Suprapubic skin (tissue), 4 donors: ENCODE data around the gene STRN. TPM values are rescaled to one million over a fixed set of nuclear protein-coding genes. Genes with fewer than 3 reads are reported as not detected.

ENCODE experiments used
- DNase-seq, 2 donors: peaks; one replicate each; pipeline ENCODE4 v3.0.0-alpha.2; 2019; ENCODE audit warnings: low spot score in 2 of 2
- H3K27ac ChIP-seq: fragments of 200-600 bp; sonication (generic); one replicate; pipeline ENCODE4 v1.5.1; 2019
- H3K27me3 ChIP-seq: fragments of 200-600 bp; sonication (generic); one replicate; pipeline ENCODE4 v1.5.1; 2019
- H3K36me3 ChIP-seq: fragments of 200-600 bp; sonication (generic); one replicate; pipeline ENCODE4 v1.5.1; 2019
- H3K4me1 ChIP-seq: fragments of 200-600 bp; sonication (generic); one replicate; pipeline ENCODE4 v1.5.1; 2019
- H3K4me3 ChIP-seq: fragments of 200-600 bp; sonication (generic); one replicate; pipeline ENCODE4 v1.5.1; 2019; ENCODE audit warnings: mild to moderate bottlenecking
- H3K9me3 ChIP-seq: fragments of 200-600 bp; sonication (generic); one replicate; pipeline ENCODE4 v1.5.1; 2019
- EP300 ChIP-seq: sonication (generic); formaldehyde crosslinking; IDR thresholded peaks from one replicate; pipeline ENCODE4 v1.6.1; 2017; ENCODE audit warnings: antibody characterized with exemption
- POLR2A ChIP-seq, 2 donors: fragments of 450-650 bp; IDR thresholded peaks; one replicate each; pipeline ENCODE4 v1.6.1; 2017; ENCODE audit warnings: antibody characterized with exemption in 2 of 2, mild to moderate bottlenecking in 2 of 2, moderate library complexity in 2 of 2
- POLR2AphosphoS5 ChIP-seq, 3 donors: sonication (generic); formaldehyde crosslinking; IDR thresholded peaks; one replicate each; pipeline ENCODE4 v1.6.1; 2017; ENCODE audit warnings: antibody characterized with exemption in 3 of 3
- WGBS: methylation state at CpG from one replicate; pipeline ENCODE4 v1.1.5; 2018; 5-methylcytosine and 5-hydroxymethylcytosine counted together
- total RNA-seq, 4 donors: library from RNA; depleted of rRNA; stranded (reverse); fragments of >200 nt; gene quantifications; one replicate each; pipeline ENCODE4 v1.1.0, GENCODE V29; 2016
- TF ChIP-seq, protein P1 (sequence below), 2 donors: fragments of 200-600 bp in 1 of 2; fragments of 450-650 bp in 1 of 2; sonication (generic) in 1 of 2; IDR thresholded peaks; one replicate each; pipeline ENCODE4 v1.5.1; 2016 to 2019; ENCODE audit warnings: antibody characterized with exemption in 2 of 2, mild to moderate bottlenecking in 1 of 2, moderate library complexity in 1 of 2

The STRN gene
- total RNA-seq, 4 donors from 2014 or later: 28.6 to 39.6 (median 37.5) TPM

DNA sequence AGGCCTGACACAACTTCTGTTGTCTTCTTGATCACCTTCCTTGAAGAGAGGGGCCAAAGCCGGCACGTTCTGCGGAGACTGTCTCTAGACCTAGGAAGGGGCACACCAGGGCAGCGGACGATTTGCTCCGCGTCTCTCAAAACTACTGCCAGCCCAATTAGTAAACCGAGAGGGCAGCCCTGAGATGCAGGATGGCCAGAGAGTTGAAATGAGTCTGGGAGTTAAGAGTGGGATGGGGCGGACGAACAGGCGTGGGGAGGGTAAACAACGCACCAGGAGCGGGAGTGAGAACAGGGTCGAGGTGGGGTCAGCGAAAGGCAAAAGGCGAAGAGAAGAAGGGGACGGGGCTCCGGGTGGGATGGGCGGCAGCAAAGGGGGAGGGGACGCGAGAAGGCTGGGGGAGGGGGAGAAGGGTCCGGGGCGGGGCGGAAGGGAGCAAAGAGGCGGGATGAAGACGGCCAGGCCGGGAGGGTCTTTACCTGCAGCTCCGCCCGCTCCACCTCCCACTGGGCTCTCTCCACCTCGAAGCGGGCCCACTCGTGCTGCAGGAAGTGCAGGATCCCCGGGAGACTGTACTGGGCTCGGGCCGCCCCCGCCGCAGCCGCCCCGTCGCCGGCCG lies 476 bp downstream of the STRN start:
- Histone ChIP-seq H3K4me3 (peak overlapping the region; percentile 93), H3K9me3 (no peaks in the 10 kb centered on the region), H3K27ac (peak overlapping the region; percentile 93), H3K27me3 (no peaks in the 10 kb centered on the region), H3K36me3 (no peaks in the 10 kb centered on the region), H3K4me1 (peaks cover 33% of the 10 kb centered on the region)
- 2% methylated on average over 40 of the region's 42 CpGs for WGBS
- no peak for DNase-seq
- TF ChIP-seq POLR2AphosphoS5 (IDR thresholded peaks at IDR 0.05): no peak
- no peak for TF ChIP-seq EP300
- TF ChIP-seq, protein P1, sequence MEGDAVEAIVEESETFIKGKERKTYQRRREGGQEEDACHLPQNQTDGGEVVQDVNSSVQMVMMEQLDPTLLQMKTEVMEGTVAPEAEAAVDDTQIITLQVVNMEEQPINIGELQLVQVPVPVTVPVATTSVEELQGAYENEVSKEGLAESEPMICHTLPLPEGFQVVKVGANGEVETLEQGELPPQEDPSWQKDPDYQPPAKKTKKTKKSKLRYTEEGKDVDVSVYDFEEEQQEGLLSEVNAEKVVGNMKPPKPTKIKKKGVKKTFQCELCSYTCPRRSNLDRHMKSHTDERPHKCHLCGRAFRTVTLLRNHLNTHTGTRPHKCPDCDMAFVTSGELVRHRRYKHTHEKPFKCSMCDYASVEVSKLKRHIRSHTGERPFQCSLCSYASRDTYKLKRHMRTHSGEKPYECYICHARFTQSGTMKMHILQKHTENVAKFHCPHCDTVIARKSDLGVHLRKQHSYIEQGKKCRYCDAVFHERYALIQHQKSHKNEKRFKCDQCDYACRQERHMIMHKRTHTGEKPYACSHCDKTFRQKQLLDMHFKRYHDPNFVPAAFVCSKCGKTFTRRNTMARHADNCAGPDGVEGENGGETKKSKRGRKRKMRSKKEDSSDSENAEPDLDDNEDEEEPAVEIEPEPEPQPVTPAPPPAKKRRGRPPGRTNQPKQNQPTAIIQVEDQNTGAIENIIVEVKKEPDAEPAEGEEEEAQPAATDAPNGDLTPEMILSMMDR (IDR thresholded peaks at IDR 0.05): no peak
- TF ChIP-seq POLR2A (IDR thresholded peaks at IDR 0.05): no peak

DNA sequence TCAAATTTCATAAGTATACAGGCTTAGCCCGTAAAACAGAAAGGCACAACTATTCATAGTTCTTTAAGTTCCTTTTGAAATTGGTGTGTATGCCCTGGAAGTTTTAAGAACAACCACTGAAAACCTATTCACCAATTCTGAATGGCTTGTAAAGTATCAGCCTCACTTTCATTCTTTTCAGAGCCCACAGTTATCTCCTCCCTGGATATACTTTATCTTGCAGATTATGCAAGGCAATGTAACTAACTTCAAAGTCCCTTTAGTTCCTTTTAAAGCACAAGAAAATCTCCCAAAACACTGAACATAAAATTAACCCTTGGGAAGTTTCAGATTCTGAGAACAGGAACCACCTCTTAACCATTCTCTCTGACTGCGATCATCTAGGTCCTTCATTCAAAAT lies 1.1 kb downstream of the STRN start:
- no peaks in the 10 kb centered on the region for H3K9me3 ChIP-seq
- peaks cover 37% of the 10 kb centered on the region for H3K4me1 ChIP-seq
- 21% methylated on average over 2 of the region's 2 CpGs for WGBS
- TF ChIP-seq, protein P1 (IDR thresholded peaks at IDR 0.05): no peak
- TF ChIP-seq POLR2AphosphoS5 (IDR thresholded peaks at IDR 0.05) (no peak), EP300 (no peak), POLR2A (IDR thresholded peaks at IDR 0.05) (no peak)
- H3K27ac ChIP-seq: peak overlapping the region; percentile 93
- no peaks in the 10 kb centered on the region for H3K36me3 ChIP-seq
- no peaks in the 10 kb centered on the region for H3K27me3 ChIP-seq
- DNase-seq: no peak
- H3K4me3 ChIP-seq: peak overlapping the region; percentile 93

DNA sequence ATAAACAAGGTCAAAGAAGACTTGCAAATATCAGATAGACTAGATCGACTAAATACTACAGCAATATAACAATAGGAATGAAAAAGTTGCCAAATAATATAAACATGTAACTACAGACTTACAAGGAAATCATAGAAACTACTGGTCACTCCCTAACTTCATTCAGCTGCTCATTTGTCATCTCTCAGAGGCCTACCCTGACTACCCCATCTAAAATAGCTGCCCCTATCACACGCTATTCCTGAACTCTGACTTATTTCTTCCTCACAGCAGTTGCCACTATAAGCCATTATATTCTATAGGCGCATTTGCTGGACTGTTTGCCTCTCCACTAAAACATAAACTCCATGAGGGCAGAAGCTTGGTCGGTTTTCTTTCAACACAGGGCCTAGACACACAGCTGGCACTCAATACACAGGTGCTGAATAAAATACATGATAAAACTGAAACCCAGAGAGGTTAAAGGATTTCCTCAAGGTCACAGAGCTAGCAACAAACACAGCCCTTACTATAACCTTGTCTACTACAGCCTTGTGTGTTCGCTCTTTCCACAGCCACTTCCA lies 1.8 kb downstream of the STRN start:
- H3K4me3 ChIP-seq: peak overlapping the region; percentile 93
- H3K4me1 ChIP-seq: peaks cover 37% of the 10 kb centered on the region
- no peak for DNase-seq
- H3K27me3 ChIP-seq: no peaks in the 10 kb centered on the region
- H3K27ac ChIP-seq: no peak overlapping the region
- 71% methylated on average over 5 of the region's 5 CpGs for WGBS
- H3K36me3 ChIP-seq: no peaks in the 10 kb centered on the region
- H3K9me3 ChIP-seq: no peaks in the 10 kb centered on the region
- TF ChIP-seq POLR2AphosphoS5 (IDR thresholded peaks at IDR 0.05) (no peak), EP300 (no peak)

DNA sequence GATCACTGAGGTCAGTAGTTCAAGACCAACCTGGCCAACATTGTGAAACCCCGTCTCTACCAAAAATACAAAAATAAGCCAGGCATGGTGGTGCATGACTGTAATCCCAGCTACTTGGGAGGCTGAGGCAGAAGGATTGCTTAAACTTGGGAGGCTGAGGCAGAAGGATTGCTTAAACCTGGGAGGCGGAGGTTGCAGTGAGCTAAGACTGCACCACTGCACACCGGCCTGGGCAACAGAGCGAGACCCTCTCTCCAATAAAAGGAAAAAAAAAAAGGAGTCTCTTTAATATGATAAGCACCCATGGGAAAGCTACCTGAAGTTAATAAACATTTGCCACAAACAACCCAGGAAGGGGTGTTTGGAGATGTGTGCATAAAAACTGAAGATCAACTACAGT lies 2.6 kb downstream of the STRN start:
- TF ChIP-seq EP300: no peak
- TF ChIP-seq POLR2A (IDR thresholded peaks at IDR 0.05): no peak
- TF ChIP-seq, protein P1 (IDR thresholded peaks at IDR 0.05): no peak
- no peak for TF ChIP-seq POLR2AphosphoS5 (IDR thresholded peaks at IDR 0.05)
- no peak overlapping the region for H3K4me3 ChIP-seq
- H3K27me3 ChIP-seq: no peaks in the 10 kb centered on the region
- peaks cover 37% of the 10 kb centered on the region for H3K4me1 ChIP-seq
- no peaks in the 10 kb centered on the region for H3K36me3 ChIP-seq
- H3K9me3 ChIP-seq: no peaks in the 10 kb centered on the region
- whole genome bisulfite sequencing: 86% methylated on average over 4 of the region's 4 CpGs
- DNase-seq: no peak
- H3K27ac ChIP-seq: no peak overlapping the region

DNA sequence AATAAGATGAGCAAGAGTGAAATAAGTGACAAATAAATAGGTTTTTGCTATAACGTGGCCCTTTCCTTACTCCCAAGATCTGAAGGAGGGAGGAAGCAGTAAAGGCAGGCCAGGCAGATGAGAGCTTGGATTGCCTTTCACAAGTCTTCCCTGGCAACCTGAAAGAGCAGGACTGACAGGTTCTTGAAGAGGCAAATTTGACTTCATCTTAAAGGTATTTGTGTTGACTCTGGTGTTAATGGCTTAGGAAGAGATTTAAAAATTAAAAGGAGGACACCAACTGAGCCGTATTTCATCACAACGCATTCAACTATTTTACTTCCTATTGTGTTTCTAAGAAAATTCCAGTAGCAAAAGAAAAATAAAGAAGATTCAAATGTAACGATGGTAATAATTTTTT lies 3.2 kb downstream of the STRN start:
- Histone ChIP-seq H3K4me3 (no peak overlapping the region), H3K27me3 (no peaks in the 10 kb centered on the region), H3K27ac (no peak overlapping the region), H3K36me3 (no peaks in the 10 kb centered on the region), H3K9me3 (no peaks in the 10 kb centered on the region), H3K4me1 (peaks cover 37% of the 10 kb centered on the region)
- TF ChIP-seq POLR2AphosphoS5 (IDR thresholded peaks at IDR 0.05) (no peak), POLR2A (IDR thresholded peaks at IDR 0.05) (no peak), EP300 (no peak)
- TF ChIP-seq, protein P1 (IDR thresholded peaks at IDR 0.05): no peak
- DNase-seq: no peak
- 54% methylated on average over 4 of the region's 4 CpGs for WGBS
